ENCODE results near the gene THSD4. TPM values are rescaled to one million over a fixed set of nuclear protein-coding genes. Genes with fewer than 3 reads are reported as not detected.

Gene THSD4
- total RNA-seq, 1 donor from 2014 or later = 2.5 TPM

GRCh38 chr15:71768184-71768583 lies 652.9 kb downstream of the THSD4 start:
- H3K9me3 ChIP-seq (ENCODE audit: insufficient read depth, low read depth, low read length) = no peaks in the 10 kb centered on the region
- H3K36me3 ChIP-seq (ENCODE audit: insufficient read depth, low read length) = no peaks in the 10 kb centered on the region
- H4K20me1 ChIP-seq (ENCODE audit: insufficient read depth, low read length) = no peaks in the 10 kb centered on the region
- no peaks in the 10 kb centered on the region for H3K27me3 Mint-ChIP-seq (ENCODE audit: low read depth, unreplicated experiment)
- no peak overlapping the region for H3K9ac ChIP-seq (ENCODE audit: low read length)
- H3K4me3 ChIP-seq (ENCODE audit: insufficient read depth, low read depth, low read length) = no peak overlapping the region
- H3K4me1 Mint-ChIP-seq (ENCODE audit: low read depth, unreplicated experiment) = no peaks in the 10 kb centered on the region
- H3K27ac ChIP-seq (ENCODE audit: low read depth, low read length) = no peak overlapping the region
- peaks cover 5% of the 10 kb centered on the region for H3K9me3 Mint-ChIP-seq (ENCODE audit: unreplicated experiment)
- H3K4me1 ChIP-seq (ENCODE audit: insufficient read depth, low read length) = no peaks in the 10 kb centered on the region
- no peaks in the 10 kb centered on the region for H3K79me2 ChIP-seq (ENCODE audit: insufficient read depth, low read length)
- H3K27me3 ChIP-seq (ENCODE audit: insufficient read depth, low read length) = no peaks in the 10 kb centered on the region
- FAIRE-seq (no peak), DNase-seq (ENCODE audit: low read depth) (no peak)
- no peak overlapping the region for H2AFZ ChIP-seq (ENCODE audit: low read depth, low read length)
- H3K36me3 Mint-ChIP-seq (ENCODE audit: low read depth, unreplicated experiment) = no peaks in the 10 kb centered on the region
- no peak overlapping the region for H3K27ac Mint-ChIP-seq (ENCODE audit: unreplicated experiment)
- H3K4me2 ChIP-seq (ENCODE audit: low read length) = no peak overlapping the region
- no peak overlapping the region for H3K4me3 Mint-ChIP-seq (ENCODE audit: unreplicated experiment)
- TF ChIP-seq EZH2 (IDR thresholded peaks at IDR 0.05; ENCODE audit: insufficient read depth, low read length) = no peak
- no peak for TF ChIP-seq CTCF (IDR thresholded peaks at IDR 0.05; ENCODE audit: insufficient read depth, low read depth, low read length)

GRCh38 chr15:71773206-71773859 lies 658.1 kb downstream of the THSD4 start:
- no peak for FAIRE-seq
- no peaks in the 10 kb centered on the region for H3K27me3 ChIP-seq (ENCODE audit: insufficient read depth, low read length)
- no peak overlapping the region for H3K27ac ChIP-seq (ENCODE audit: low read depth, low read length)
- no peaks in the 10 kb centered on the region for H3K4me1 ChIP-seq (ENCODE audit: insufficient read depth, low read length)
- no peaks in the 10 kb centered on the region for H3K36me3 ChIP-seq (ENCODE audit: insufficient read depth, low read length)
- no peak overlapping the region for H3K9ac ChIP-seq (ENCODE audit: low read length)
- no peak for TF ChIP-seq CTCF (IDR thresholded peaks at IDR 0.05; ENCODE audit: insufficient read depth, low read depth, low read length)
- no peak for TF ChIP-seq EZH2 (IDR thresholded peaks at IDR 0.05; ENCODE audit: insufficient read depth, low read length)
- H3K36me3 Mint-ChIP-seq (ENCODE audit: low read depth, unreplicated experiment) = no peaks in the 10 kb centered on the region
- H3K79me2 ChIP-seq (ENCODE audit: insufficient read depth, low read length) = no peaks in the 10 kb centered on the region
- no peak overlapping the region for H3K4me3 Mint-ChIP-seq (ENCODE audit: unreplicated experiment)
- H4K20me1 ChIP-seq (ENCODE audit: insufficient read depth, low read length) = no peaks in the 10 kb centered on the region
- no peaks in the 10 kb centered on the region for H3K27me3 Mint-ChIP-seq (ENCODE audit: low read depth, unreplicated experiment)
- H2AFZ ChIP-seq (ENCODE audit: low read depth, low read length) = no peak overlapping the region
- peaks cover 11% of the 10 kb centered on the region for H3K4me1 Mint-ChIP-seq (ENCODE audit: low read depth, unreplicated experiment)
- H3K4me2 ChIP-seq (ENCODE audit: low read length) = no peak overlapping the region
- peaks cover 5% of the 10 kb centered on the region for H3K9me3 Mint-ChIP-seq (ENCODE audit: unreplicated experiment)
- no peak overlapping the region for H3K27ac Mint-ChIP-seq (ENCODE audit: unreplicated experiment)
- H3K9me3 ChIP-seq (ENCODE audit: insufficient read depth, low read depth, low read length) = no peaks in the 10 kb centered on the region
- no peak overlapping the region for H3K4me3 ChIP-seq (ENCODE audit: insufficient read depth, low read depth, low read length)
- no peak for DNase-seq (ENCODE audit: low read depth)

GRCh38 chr15:71775856-71776255 lies 660.6 kb downstream of the THSD4 start:
- no peak for FAIRE-seq
- peaks cover 23% of the 10 kb centered on the region for H3K4me1 Mint-ChIP-seq (ENCODE audit: low read depth, unreplicated experiment)
- Histone ChIP-seq H3K4me2 (ENCODE audit: low read length) (no peak overlapping the region), H3K27me3 (ENCODE audit: insufficient read depth, low read length) (no peaks in the 10 kb centered on the region), H2AFZ (ENCODE audit: low read depth, low read length) (no peak overlapping the region), H3K27ac (ENCODE audit: low read depth, low read length) (no peak overlapping the region), H3K79me2 (ENCODE audit: insufficient read depth, low read length) (no peaks in the 10 kb centered on the region), H3K36me3 (ENCODE audit: insufficient read depth, low read length) (no peaks in the 10 kb centered on the region), H4K20me1 (ENCODE audit: insufficient read depth, low read length) (no peaks in the 10 kb centered on the region), H3K4me3 (ENCODE audit: insufficient read depth, low read depth, low read length) (no peak overlapping the region), H3K9me3 (ENCODE audit: insufficient read depth, low read depth, low read length) (no peaks in the 10 kb centered on the region), H3K9ac (ENCODE audit: low read length) (no peak overlapping the region), H3K4me1 (ENCODE audit: insufficient read depth, low read length) (peaks cover 8% of the 10 kb centered on the region)
- H3K27me3 Mint-ChIP-seq (ENCODE audit: low read depth, unreplicated experiment) = no peaks in the 10 kb centered on the region
- H3K36me3 Mint-ChIP-seq (ENCODE audit: low read depth, unreplicated experiment) = no peaks in the 10 kb centered on the region
- H3K9me3 Mint-ChIP-seq (ENCODE audit: unreplicated experiment) = peaks cover 5% of the 10 kb centered on the region
- no peak overlapping the region for H3K27ac Mint-ChIP-seq (ENCODE audit: unreplicated experiment)
- no peak for DNase-seq (ENCODE audit: low read depth)
- no peak overlapping the region for H3K4me3 Mint-ChIP-seq (ENCODE audit: unreplicated experiment)
- TF ChIP-seq CTCF (IDR thresholded peaks at IDR 0.05; ENCODE audit: insufficient read depth, low read depth, low read length) = no peak
- no peak for TF ChIP-seq EZH2 (IDR thresholded peaks at IDR 0.05; ENCODE audit: insufficient read depth, low read length)
